Cortex of kidney (tissue), 1 donor: Measurements from ENCODE around the gene IL34.
"Not testable (repeated sequence)": the region's sequence is repeated elsewhere in the genome, so short reads cannot be mapped to it uniquely, and the experiment has no call there.

Source experiments
- DNase-seq: peaks from one replicate; lab custom pipeline; 2025; lab: John Stamatoyannopoulos, UW

IL34 gene

DNA sequence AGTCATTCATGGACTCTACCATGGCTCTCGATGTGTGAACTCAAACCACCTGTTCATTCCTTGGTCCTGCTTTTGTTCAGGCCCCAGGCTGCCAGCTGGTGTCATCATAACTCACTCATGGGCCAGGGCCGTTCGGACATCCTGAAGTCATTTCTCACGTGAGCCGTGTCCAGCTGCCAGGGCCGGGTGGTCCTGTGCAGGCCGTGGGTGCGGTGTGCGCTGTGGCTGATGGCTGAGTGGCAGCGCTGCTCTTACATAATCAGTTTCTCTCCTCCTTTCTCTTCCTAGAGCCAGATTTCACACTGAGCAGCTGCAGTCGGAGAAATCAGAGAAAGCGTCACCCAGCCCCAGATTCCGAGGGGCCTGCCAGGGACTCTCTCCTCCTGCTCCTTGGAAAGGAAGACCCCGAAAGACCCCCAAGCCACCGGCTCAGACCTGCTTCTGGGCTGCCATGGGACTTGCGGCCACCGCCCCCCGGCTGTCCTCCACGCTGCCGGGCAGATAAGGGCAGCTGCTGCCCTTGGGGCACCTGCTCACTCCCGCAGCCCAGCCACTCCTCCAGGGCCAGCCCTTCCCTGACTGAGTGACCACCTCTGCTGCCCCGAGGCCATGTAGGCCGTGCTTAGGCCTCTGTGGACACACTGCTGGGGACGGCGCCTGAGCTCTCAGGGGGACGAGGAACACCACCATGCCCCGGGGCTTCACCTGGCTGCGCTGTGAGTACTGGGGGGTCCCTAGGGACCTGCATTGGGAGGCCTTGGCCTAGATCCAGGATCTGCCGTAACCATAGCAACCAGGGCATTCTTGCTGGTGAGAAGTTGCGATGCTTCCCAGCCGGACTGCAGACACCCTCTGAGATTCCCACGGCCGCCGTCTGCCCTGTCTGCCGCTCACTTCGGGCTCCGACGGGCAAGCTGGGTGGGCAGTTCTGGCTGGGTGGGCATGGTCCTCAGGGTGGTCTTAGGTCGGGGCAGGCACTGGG lies at the start of gene IL34:
Gene IL34, plus strand, starts transcription at position 300 of the 982 bp plus-strand sequence. Its CDS starts 389 bp downstream, at position 689.
- no peak for DNase-seq

GRCh38 chr16:70597135-70597835 lies 49.1 kb upstream of the IL34 start:
- no peak for DNase-seq

DNA sequence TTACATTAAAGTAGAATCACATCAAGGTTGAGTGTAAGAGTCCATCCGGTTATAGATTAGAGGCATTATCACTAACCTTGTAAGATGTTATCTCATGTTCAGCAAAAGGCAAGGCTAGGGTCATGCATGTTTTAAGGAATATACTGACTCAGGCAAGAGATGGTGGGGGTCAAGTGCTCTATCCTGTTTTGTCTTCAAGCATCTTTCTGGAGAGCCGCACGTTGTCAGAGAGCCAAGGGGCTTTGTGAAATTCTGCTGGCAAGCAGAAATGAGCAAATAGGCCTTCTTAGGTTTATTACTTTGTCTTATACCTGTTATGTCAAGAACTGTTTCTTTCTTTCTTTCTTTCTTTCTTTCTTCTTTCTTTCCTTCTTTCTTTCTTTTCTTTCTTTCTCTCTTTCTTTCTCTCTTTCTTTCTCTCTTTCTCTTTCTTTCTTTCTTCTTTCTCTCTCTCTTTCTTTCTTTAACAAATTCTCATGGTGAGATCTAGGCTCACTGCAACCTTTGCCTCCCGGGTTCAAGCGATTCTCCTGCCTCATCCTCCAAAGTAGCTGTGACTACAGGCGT lies 47.3 kb upstream of the IL34 start:
- DNase-seq = no peak

- DNase-seq = no peak
Observed at GRCh38 chr16:70600730-70601129, 45.6 kb upstream of the IL34 start.

DNA sequence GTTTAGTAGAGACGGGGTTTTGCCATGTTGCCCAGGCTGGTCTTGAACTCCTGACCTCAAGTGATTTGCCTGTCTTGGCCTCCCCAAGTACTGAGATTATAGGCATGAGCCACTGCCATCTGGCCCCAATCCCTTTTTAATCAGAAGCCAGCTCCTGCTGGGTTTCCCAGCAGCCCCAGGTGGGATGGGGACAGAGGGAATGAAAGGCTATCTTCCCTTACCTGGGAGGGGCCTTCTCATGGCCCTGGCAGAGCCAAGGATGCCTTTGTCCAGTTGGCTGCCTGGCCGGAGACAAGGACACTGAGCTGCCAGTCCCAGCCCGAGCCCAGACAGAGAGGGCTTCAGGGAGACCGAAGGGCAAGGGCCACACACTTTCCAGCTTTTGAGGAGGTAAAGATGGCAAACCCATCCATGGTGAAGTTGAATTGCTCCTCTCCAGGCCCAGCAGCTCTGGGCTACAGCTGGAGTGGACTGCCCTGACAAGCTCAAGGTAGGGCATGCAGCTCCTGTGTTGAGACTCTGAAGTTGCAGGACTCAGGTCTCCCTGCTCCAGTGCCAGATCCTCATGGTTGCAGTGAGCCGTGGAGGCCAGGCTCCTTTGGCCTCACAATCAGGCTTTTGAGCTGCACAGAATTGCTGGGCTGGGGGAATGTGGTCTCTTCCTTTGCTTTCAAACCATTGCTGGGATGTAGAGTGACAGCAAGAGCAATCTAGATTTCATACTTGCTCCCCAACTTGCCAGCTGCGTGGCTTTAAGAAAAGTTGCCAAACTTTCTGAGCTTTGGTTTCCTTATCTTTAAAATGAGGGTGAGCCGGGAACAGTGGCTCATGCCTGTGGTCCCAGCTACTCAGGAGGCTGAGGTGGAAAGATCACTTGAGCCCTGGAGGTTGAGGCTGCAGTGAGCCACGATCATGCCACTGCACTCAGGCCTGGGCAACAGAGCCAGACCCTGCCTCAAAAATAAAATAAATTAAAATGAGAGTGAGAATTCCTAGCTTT lies 44.5 kb upstream of the IL34 start:
- no peak for DNase-seq

DNA sequence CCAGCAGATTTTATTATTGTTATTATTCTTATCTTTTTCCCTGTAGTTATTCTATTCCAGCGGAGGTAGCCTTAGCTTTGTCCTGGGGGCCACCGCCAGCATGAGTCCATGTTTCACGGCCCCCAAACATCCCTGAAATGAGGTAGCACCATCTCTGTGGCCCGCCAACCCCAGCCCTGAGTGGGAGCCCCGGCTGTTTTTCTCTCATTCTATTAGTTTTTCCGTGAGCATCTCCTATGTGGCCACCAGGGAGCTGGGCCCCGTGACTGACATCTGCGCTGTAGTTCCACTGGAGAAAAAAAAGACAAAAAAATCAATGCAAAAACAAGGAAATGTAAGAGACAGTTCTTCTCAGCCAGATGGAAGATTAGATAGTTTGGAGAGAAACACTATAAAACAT lies 43.5 kb upstream of the IL34 start:
- DNase-seq = no peak

DNA sequence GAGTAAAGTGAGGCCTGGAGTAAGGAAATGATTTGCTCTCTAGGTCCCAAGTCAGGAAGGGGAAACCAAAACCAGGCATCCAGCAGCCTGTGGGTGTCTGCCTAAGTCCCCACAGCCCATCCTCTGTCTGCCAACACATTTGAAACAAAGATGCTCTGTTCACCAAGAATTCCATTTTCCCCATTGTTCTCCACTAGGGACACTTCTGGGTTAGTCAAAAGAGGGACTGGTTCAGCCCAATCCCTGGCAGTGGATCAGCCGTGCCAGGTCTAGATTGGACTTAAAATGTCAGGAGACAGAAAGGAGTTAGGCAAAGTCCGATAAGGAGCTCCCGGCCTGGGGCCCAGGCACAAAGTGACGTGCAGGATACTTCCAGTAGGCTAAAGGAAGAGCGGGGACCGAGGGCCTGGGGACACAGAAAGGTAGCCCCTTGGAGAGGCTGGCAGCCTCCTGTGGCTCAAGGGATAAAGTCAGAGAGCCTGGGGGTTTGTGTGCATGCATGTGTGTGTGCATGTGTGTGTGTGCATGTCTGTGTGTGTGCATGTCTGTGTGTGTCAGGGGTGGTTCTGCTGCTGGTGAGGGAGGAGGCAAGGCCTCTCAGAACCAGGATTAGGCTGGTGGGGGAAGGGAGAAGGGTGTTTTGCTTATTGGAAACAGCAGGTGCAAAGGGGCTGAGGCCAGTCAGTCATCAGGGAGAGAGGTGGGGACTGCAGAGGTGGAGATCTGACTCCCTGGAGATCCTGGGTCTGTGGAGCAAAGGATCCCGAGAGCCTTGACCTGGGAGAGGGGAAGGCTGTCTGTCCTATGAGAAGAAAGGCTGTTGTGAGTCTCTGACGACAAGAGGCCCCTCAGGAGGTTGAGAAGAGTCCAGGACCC lies 41.7 kb upstream of the IL34 start:
- no peak for DNase-seq

DNA sequence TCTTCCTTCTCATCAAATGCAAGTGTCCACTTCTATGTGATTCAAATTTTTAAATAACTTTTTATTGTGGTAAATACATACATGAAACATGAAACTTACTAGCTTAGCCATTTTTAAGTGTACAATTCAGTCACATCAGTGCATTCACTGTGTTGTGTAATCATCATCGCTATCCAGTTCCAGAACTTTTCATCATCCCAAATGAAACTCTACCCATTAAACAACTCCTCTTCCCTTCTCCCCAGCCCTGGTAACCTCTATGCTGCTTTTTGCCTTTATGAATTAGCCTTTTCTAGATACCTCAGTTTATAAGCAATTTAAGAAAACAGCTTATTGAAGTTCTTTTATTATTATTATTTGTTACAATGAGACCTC lies 41.1 kb upstream of the IL34 start:
- DNase-seq = no peak

DNA sequence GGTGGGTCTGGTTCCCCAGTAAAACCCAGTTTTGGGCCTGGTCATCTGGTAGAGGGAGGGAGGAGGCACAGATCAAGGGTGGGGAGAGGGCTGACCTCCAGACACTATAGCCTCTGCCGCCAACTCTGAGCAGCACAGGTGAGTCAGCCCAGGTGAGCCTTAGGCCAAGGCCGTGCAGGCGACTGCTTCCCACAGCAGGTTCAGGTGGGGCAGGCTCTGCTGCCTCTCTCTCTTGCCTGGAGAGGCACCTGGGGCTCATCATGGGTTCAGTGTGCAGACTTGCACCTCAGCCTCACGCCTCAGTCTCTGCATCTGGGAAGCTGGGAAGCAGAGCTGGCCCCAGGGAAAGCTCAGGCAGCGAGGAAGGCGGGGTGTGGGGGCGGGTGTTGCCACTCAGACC lies 37.8 kb upstream of the IL34 start:
- no peak for DNase-seq

- DNase-seq = no peak
Observed at GRCh38 chr16:70610273-70611223, 35.8 kb upstream of the IL34 start.

- no peak for DNase-seq
Observed at GRCh38 chr16:70611224-70611598, 35.1 kb upstream of the IL34 start.

DNA sequence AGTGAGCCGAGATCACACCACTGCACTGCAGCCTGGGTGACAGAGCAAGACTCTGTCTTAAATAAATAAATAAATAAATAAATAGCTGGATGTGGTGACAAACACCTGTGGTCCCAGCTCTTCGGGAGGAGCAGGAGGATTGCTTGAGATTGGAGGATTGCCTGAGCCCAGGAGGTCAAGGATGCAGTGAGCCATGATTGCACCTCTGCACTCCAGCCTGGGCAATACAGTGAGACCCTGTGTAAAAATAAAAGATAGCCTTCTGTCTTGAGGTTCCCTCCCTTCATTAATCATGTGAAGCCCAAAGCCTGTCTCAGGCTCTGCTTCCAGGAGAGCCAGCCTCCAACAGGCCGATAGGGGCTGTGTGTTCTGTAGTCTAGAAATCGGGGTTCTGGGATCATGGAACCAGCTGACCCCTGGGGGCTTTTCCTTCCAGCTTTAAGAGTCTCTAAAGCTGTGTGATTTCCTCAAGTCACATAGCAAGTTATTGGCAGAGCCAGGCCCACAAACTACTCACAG lies 34.5 kb upstream of the IL34 start:
- DNase-seq = no peak

- no peak for DNase-seq
Observed at GRCh38 chr16:70612931-70613330, 33.4 kb upstream of the IL34 start.

DNA sequence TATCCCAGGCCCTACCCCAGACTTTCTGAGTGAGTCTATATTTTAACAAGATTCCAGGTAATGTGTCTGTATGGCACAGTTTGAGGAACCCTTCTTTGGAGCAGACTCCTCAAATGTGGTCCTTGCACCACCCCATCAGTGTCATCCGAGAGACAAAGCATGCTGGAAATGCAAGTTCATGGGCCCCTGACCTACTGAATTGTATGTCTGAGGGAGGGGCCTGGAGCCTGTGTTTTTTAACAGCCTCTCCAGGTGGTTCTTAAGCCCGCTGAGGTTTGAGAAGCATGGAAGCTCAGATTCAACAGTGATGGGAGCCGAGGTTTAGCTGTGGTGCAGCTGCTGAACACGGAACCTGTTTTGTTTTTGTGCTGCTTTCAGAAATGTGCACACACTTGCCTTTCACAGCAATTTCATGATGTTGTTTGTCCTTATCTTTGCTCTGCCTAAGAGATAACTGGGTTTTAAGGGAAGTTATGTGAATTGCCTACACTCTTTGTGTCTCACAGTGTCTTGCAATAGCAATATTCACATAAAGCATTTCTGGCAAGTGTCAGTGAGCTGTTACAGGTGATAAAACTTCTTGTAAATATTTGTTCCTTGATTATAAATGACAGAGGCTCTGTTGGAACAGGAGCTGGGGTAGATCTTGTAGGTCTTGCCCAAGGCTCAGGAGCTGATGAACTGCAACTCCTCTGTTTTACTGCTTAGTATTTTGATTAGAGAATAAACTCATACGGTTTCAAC lies 32.0 kb upstream of the IL34 start:
- DNase-seq = no peak

- no peak for DNase-seq
Observed at GRCh38 chr16:70615945-70616344, 30.4 kb upstream of the IL34 start.

- not testable (repeated sequence) for DNase-seq
Observed at GRCh38 chr16:70621864-70622263, 24.5 kb upstream of the IL34 start.

- no peak for DNase-seq
Observed at GRCh38 chr16:70627696-70628095, 18.7 kb upstream of the IL34 start.

DNA sequence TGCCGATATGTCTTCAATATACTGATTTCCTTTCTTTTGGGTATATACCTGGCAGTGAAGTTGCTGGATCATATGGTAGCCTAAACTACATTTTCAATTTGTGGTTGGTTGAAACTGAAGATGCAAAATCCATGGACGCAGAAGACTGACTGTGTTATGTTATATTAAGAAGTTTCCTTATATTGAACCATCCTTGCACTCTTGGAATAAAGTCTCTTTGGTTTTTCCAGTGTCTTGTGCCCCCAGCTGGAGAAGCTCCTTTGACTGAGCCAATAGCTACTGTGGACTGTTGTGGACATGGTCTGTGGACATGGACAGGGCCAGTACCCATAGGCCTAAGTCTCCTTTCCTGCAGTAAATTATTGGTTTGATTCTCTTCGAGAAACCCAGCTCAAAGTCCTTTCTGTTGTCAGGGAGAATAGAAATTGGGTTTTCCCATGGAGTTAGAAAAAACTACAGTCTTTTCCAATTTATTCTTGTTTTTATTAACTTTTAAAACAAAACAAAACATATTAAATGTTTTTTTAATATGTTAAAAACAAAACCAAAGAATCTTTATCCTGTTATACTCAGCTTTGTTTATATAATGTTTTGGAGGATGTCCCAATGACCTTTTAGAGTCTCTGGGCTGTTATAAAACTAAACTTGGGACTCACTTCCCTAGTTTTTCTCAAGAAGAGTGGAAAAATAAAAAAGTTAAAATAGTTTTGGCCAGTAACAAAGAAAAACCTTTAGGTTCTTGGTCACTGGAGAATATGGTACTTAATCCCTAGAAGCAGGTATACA lies 15.2 kb upstream of the IL34 start:
- DNase-seq = no peak
